ENCODE results near the gene PARP1.
A peak's percentile ranks its signal among the peaks of the same experiment; 100 is the strongest.
"Not testable (repeated sequence)": the region's sequence is repeated elsewhere in the genome, so short reads cannot be mapped to it uniquely, and the experiment has no call there.

Gene PARP1

GRCh38 chr1:226407497-226408284 is at the start of gene PARP1:
Gene PARP1, minus strand, starts transcription at chr1:226408093. Its CDS starts 164 bp downstream, at chr1:226407929.
- peak; percentile 96 for DNase-seq

- peak; percentile 38 for DNase-seq
These were observed 49.4 kb upstream of the PARP1 start for GRCh38 chr1:226457307-226457712.

- DNase-seq = no peak
These were observed 48.0 kb upstream of the PARP1 start for GRCh38 chr1:226455843-226456242.

- no peak for DNase-seq
These were observed 46.5 kb upstream of the PARP1 start for GRCh38 chr1:226454349-226454748.

- DNase-seq = no peak
These were observed 45.3 kb upstream of the PARP1 start for GRCh38 chr1:226453015-226453704.

GRCh38 chr1:226450688-226451087 is 42.8 kb upstream of the PARP1 start:
- no peak for DNase-seq

- no peak for DNase-seq
These were observed 41.9 kb upstream of the PARP1 start for GRCh38 chr1:226449823-226450222.

GRCh38 chr1:226447932-226448665 is 40.2 kb upstream of the PARP1 start:
- no peak for DNase-seq

GRCh38 chr1:226446094-226446493 is 38.2 kb upstream of the PARP1 start:
- no peak for DNase-seq

GRCh38 chr1:226444901-226445300 is 37.0 kb upstream of the PARP1 start:
- peak; percentile 37 for DNase-seq

- no peak for DNase-seq
These were observed 35.5 kb upstream of the PARP1 start for GRCh38 chr1:226443439-226443838.

- no peak for DNase-seq
These were observed 35.1 kb upstream of the PARP1 start for GRCh38 chr1:226443033-226443432.

GRCh38 chr1:226441629-226442028 is 33.7 kb upstream of the PARP1 start:
- DNase-seq = no peak

- DNase-seq = no peak
These were observed 32.6 kb upstream of the PARP1 start for GRCh38 chr1:226440512-226440911.

GRCh38 chr1:226438007-226438406 is 30.1 kb upstream of the PARP1 start:
- no peak for DNase-seq

GRCh38 chr1:226436855-226437491 is 29.1 kb upstream of the PARP1 start:
- peak; percentile 84 for DNase-seq

- no peak for DNase-seq
These were observed 28.6 kb upstream of the PARP1 start for GRCh38 chr1:226436472-226436854.

GRCh38 chr1:226433341-226433720 is 25.4 kb upstream of the PARP1 start:
- peak; percentile 12 for DNase-seq

GRCh38 chr1:226432586-226433340 is 24.9 kb upstream of the PARP1 start:
- peak; percentile 30 for DNase-seq

- not testable (repeated sequence) for DNase-seq
These were observed 24.0 kb upstream of the PARP1 start for GRCh38 chr1:226431898-226432297.

- DNase-seq = no peak
These were observed 22.2 kb upstream of the PARP1 start for GRCh38 chr1:226429858-226430715.

Data from NCI-H146 (cell line).